GM19468 (cell line): Measurements from ENCODE around the gene SLC25A45.
"Not testable (repeated sequence)": the region's sequence is repeated elsewhere in the genome, so short reads cannot be mapped to it uniquely, and the experiment has no call there.

Source experiments
- ATAC-seq: cut with Tn5 transposase; IDR thresholded peaks from one replicate; pipeline ENCODE4 v1.9.1; 2021; ENCODE audit warnings: mild to moderate bottlenecking, moderate library complexity, moderate number of reproducible peaks; ENCODE audit not compliant: unreplicated experiment; ENCODE audit errors: extremely low read depth

Gene SLC25A45

GRCh38 chr11:65421794-65422632 is 39.6 kb upstream of the SLC25A45 start:
- ATAC-seq = no peak

GRCh38 chr11:65420979-65421793 is 38.7 kb upstream of the SLC25A45 start:
- no peak for ATAC-seq

GRCh38 chr11:65420506-65420905 is 38.1 kb upstream of the SLC25A45 start:
- no peak for ATAC-seq

DNA sequence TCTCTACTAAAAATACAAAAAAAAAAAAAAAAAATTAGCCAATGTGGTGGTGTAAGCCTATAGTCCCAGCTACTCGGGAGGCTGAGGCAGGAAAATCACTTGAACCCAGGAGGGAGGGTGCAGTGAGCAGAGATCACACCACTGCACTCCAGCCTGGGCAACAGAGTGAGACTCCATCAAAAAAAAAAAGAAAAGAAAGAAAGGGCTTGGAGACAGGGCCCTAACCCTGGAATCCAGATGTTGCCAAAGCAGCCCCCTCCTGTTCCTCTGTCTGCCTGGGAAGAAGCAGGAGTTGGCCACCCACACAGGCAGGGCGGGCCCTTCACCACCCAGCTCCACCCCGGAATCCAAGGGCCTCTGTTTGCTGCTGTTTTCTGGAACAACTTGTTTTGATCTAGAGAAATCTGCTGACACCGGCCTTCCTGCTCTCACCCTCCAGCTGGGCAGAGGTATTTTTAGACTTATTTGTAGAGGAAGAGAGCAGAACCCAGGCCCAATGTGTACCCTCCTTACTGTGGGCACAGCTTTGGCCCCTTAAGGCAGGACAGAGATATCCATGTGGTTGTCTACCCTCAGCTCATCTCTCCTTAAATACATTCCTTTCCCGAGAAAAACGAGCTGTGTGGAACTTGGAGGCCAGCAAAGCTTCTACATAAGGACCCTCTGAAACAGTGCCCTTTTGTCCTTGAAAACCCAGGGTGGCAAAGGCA is 37.5 kb upstream of the SLC25A45 start:
- no peak for ATAC-seq

- ATAC-seq = no peak
These were observed 37.0 kb upstream of the SLC25A45 start for GRCh38 chr11:65419460-65419771.

DNA sequence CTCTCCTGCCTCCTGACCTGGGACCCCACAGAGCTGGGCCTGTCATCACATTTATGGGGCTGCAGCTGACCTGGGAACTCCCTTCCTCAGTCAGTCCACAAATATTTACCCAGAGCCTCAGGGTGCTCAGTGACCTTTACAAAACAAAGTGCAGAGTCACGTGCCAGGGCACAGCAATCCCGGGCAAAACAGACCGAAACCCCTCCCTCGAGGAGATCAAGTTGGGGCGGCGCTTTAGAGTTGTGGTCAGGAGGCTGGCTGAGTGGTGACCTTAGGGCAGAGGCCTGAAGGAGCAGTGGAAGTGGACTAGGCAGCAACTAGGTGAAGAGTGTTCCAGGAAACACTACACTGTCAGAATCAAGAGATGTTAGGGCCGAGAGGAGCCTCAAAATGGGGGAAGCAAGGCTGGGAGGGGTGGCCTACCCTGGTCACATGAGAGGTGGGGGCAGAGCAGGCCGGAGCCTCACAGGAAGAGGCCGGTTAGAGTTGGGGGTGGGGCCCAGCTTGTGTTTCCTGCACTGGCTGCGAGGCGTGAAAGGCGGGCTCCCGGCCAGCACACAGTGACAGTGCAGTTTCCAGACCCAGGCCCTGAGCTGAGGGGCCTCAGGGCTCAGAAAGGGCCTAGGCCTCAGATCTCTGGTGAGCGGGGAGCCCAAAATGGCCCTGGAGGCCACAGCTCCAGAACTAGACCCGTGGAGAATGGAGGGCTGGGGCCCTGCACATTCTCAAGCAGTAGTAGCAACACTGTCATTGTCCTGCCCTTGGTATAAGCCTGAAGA is 36.4 kb upstream of the SLC25A45 start:
- ATAC-seq = peak; percentile 15

GRCh38 chr11:65418431-65418680 is 35.9 kb upstream of the SLC25A45 start:
- no peak for ATAC-seq

DNA sequence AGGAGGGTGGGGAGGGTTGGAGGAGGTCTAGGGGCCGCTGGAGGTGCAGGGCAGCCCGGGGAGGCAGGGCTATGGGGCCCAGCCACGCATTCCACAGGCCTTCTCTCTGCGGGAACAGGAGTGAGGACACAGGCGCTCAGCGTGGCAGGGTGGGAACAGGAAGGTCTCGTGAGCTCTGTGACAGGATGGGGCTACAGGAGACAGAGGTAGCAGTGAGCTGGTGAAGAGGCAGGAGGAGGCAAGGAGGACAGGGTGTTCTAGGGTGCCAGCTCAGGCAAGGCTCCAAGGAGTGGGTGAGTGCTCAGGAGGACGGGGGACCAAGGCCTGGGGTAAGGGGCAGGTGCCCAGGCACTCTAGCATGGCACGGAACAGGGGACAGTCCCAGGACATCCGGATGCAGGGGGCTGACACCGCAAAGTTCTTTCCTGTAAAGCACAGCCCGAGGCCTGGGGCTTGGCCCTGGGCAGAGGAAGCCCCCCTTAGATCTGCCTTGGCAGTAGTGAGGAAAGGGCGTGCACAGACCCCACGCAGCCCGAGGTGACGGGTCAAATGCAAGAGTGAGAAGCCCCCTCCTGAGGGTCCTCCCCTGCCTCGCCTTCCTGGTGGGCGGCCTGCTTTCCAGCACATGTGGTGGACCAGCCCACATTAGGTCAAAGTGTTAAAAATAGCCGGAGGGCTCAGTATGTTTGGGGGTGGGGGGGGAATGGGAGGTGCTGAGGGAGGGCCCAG is 35.4 kb upstream of the SLC25A45 start:
- no peak for ATAC-seq

- no peak for ATAC-seq
These were observed 34.6 kb upstream of the SLC25A45 start for GRCh38 chr11:65416841-65417701.

DNA sequence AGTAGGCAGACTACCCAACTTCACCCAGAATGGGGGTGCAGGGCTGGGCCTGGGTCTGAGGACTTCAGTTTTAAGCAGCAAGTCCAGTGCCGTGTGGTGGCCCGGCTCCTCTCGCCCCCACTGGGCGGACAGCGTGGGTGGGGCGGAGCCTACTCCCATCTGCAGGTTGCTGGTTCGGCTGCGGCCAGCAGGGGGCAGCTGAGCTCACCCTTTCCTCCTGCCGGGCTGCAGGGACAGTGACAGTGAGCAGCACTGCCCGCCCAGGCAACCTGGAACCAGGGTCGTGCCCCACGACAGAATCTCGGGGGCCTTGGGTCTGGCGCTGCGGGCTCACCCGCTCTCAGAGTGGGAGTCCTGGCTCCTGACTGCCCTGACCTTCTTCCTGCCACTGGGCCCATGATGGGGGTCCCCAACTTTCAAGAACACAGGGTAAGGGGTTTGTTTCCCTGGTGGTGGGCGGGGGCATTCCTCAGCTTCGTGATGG is 33.9 kb upstream of the SLC25A45 start:
- ATAC-seq = no peak

- no peak for ATAC-seq
These were observed 33.3 kb upstream of the SLC25A45 start for GRCh38 chr11:65415499-65416340.

DNA sequence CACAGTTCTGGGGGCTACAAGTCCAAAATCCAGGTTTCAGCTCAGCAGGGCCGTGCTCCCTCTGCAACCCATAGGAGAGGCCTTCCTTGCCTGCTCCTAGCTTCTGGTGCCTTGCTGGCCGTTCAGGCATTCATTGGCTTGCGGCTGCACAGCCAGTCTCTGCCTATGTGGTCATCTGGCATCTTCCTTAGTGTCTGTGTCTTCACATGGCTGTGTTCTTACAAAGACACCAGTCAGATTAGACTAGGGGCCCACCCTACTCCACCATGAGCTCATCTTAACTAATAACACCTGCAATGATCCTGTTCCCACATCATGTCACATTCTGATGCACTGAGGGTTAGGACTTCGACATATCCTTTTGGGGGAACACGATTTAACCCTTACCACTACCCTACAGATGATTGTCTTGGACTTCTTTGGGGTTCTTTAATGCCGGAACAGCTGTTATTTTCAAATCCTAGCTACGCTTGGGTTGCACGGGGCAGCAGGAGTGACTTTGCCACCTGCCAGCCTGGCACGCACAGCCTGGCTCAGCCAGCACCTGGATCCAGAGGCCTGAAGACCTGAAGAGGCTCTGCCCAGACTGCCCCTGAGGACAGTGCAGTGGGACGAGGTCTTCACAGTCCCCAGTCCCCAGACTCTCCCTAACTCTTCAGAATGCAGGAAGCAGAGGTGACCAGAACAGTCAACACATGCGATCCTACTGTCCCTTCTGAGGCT is 32.5 kb upstream of the SLC25A45 start:
- ATAC-seq = no peak

DNA sequence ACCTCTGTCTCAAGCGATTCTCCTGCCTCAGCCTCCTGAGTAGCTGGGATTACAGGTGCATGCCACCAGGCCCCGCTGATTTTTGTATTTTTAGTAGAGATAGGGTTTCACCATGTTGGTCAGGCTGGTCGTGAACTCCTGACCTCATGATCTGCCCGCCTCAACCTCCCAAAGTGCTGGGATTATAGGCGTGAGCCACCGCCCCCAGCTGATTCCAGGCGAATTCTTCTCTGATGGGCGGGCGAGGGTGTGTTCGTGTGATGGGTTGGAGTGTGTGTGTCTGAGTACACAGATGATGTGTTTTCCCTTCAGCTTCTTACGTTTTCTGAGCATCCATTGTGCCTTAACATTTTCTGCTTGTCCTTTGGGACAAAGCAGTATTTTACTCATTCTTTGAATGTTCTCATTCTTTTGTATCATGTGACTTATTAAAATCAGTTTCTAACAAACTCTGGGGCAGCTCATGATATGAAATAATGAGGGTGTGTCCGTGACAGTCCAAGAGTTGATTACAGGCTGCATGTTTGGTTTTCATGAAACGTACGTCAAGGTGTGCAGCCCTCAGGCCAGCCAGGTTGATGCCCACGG is 30.7 kb upstream of the SLC25A45 start:
- not testable (repeated sequence) for ATAC-seq

GRCh38 chr11:65412271-65413076 is 30.0 kb upstream of the SLC25A45 start:
- no peak for ATAC-seq

DNA sequence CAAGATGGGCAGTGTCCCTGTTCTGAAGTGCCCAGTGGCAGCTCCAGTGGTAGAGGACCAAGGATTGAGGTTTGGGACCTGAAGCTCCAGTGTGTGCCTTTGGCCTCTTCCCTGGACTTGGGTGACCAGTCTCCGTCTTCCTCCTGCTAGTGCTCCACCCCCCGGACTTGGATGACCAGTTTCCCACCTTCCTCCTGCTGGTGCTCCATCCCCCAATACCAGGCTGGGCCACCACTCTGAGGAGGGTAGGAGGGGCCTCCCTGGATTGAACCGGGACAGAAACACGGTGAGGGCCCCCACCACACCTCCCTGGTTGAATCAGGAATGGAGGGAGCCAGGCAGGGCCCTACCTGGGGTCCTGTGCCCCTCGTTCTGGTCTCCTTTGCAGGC is 29.2 kb upstream of the SLC25A45 start:
- ATAC-seq = no peak
